NK-92 treated with Interleukin-12 subunit alpha and Interleukin-12 subunit beta, amount 100 ng/mL, for 24 hours (cell line): ENCODE results near the gene WFIKKN1.
A peak's percentile ranks its signal among the peaks of the same experiment; 100 is the strongest.

ENCODE experiments used
- DNase-seq: peaks from one replicate; lab custom pipeline; 2025; lab: John Stamatoyannopoulos, UW

The WFIKKN1 gene

GRCh38 chr16:637081-638018 is 6.6 kb downstream of the WFIKKN1 start:
- DNase-seq: peak; percentile 82

- no peak for DNase-seq
Measured at GRCh38 chr16:638034-638543, 7.3 kb downstream of the WFIKKN1 start.

GRCh38 chr16:638836-639235 is 8.1 kb downstream of the WFIKKN1 start:
- DNase-seq: no peak

GRCh38 chr16:640614-641013 is 9.8 kb downstream of the WFIKKN1 start:
- DNase-seq: no peak

- DNase-seq: peak; percentile 36
Measured at GRCh38 chr16:641326-642188, 10.8 kb downstream of the WFIKKN1 start, which contains the start of gene MCRIP2. Gene MCRIP2, plus strand, starts transcription at chr16:641828. Its CDS starts 164 bp downstream, at chr16:641992.

- no peak for DNase-seq
Measured at GRCh38 chr16:642189-643049, 11.6 kb downstream of the WFIKKN1 start.

- no peak for DNase-seq
Measured at GRCh38 chr16:643050-643368, 12.2 kb downstream of the WFIKKN1 start.

GRCh38 chr16:644556-644955 is 13.8 kb downstream of the WFIKKN1 start:
- DNase-seq: no peak

GRCh38 chr16:645852-646678 is 15.3 kb downstream of the WFIKKN1 start:
- DNase-seq: no peak

- no peak for DNase-seq
Measured at GRCh38 chr16:646679-647172, 15.9 kb downstream of the WFIKKN1 start.

GRCh38 chr16:647173-647902 is 16.6 kb downstream of the WFIKKN1 start:
- DNase-seq: no peak

GRCh38 chr16:648071-648780 is 17.4 kb downstream of the WFIKKN1 start:
- DNase-seq: no peak

GRCh38 chr16:648781-649589 is 18.2 kb downstream of the WFIKKN1 start, which contains the start of gene WDR90:
Gene WDR90, plus strand, starts transcription at chr16:649365. Its CDS starts 52 bp downstream, at chr16:649417.
- DNase-seq: peak; percentile 78

GRCh38 chr16:649631-650030 is 18.8 kb downstream of the WFIKKN1 start:
- DNase-seq: no peak

- no peak for DNase-seq
Measured at GRCh38 chr16:651844-652243, 21.1 kb downstream of the WFIKKN1 start.

GRCh38 chr16:652454-653305 is 21.9 kb downstream of the WFIKKN1 start:
- no peak for DNase-seq

- DNase-seq: no peak
Measured at GRCh38 chr16:654034-654433, 23.2 kb downstream of the WFIKKN1 start.
